NCI-H1694 (cell line): ENCODE measurements around the gene FOXP2.
A peak's percentile ranks its signal among the peaks of the same experiment; 100 is the strongest.

Experiments used
- DNase-seq: peaks from one replicate; lab custom pipeline; 2025; lab: John Stamatoyannopoulos, UW

The FOXP2 gene

DNA sequence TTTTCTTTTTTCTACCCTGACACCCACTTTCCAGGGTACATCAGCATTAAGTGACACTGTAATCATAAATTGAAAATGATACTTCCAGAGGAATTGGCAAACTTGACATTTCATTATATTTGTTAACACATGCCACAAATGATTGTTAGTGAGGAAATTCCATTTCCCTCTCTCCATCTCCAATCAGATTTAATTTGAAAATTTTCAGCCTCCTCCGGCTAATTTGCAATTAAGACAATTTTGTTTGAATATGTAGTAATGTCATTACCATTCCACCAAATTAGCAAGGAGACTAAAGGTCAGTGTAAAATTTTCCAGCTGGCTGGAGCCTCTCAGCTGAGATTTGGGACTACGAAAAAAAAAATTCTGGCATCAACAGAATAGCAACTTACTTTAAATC is 242.7 kb downstream of the FOXP2 start:
- no peak for DNase-seq

DNA sequence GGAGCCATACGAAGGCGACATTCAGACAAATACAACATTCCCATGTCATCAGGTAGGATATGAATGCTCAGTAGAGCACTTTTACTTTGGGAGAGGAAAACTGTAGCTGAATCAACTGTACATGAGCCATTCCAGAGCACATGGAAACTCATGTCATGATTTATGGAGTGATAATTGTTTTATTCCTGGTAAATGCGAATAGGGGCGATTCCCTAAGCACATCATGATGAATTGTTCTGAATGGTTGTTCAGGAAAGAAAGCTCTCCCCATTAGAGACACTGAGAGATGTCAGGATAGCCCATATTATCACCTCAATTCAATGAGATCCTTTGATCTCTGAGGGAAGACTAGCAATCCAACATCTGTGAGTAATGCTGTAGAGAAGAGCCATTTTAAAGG is 243.6 kb downstream of the FOXP2 start:
- DNase-seq, result no peak

DNA sequence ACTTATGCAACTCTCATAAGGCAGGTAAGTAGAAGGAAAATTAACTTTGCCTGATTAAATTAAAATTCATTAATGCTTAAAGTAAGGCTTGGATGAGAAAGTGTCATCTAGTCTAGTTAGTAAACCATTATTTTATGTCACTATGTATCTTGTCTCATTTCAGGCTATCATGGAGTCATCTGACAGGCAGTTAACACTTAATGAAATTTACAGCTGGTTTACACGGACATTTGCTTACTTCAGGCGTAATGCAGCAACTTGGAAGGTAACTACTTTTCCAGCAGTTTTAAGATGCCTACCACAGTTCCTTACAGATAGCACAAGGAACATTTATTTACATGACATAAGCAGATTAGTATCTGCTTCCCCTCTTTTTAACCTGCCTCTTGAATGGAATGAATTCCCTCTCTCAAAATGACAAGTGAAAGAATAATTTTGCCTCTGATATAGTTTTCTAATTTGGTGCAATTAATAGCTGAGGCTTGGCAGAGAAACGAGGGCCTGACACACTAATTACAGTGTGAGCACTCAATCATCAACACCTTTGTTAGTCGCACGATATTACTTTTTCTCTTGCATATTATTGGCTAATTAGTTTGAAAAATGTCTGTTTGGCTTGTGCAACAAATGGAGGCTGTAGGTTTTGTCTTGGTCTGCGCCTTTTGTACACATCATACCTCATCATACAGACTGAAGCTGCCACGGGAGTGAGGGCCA is 245.0 kb downstream of the FOXP2 start:
- DNase-seq, result peak; percentile 44

DNA sequence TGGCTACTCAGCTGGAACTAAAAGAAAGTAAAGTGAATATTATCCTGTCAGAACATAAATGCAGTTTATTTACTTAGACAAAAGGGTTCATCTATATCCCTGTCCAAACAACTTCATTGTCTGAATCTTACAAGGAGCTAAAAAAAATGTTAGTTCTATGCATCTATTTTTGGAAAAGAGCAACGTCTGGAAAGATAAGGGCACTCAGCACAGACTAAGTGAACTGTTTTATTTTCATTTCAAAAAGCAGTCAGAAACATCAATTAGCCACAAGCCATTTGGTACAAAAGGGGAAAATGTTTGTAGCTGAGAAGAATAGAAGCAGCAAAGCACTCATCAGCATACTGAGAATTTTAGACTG is 245.5 kb downstream of the FOXP2 start:
- no peak for DNase-seq

DNA sequence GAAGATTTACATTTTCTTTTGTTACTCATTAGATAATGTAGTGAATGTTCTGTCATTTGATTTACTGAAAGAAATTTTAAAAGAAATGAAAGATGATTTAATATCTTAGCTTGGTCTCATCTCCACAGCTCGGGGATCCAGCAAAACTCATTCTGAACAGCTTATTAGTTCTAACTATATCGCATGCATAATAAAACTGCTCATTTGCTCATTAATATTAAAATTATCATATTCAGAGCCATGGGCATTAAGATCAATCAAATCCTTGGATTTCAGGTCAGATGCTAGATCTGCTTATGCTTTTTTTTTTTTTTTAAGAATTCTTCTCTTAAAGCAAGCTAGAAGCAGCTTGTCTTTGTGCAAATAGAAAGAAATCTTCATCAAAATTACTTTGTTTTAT is 246.1 kb downstream of the FOXP2 start:
- DNase-seq, result no peak

DNA sequence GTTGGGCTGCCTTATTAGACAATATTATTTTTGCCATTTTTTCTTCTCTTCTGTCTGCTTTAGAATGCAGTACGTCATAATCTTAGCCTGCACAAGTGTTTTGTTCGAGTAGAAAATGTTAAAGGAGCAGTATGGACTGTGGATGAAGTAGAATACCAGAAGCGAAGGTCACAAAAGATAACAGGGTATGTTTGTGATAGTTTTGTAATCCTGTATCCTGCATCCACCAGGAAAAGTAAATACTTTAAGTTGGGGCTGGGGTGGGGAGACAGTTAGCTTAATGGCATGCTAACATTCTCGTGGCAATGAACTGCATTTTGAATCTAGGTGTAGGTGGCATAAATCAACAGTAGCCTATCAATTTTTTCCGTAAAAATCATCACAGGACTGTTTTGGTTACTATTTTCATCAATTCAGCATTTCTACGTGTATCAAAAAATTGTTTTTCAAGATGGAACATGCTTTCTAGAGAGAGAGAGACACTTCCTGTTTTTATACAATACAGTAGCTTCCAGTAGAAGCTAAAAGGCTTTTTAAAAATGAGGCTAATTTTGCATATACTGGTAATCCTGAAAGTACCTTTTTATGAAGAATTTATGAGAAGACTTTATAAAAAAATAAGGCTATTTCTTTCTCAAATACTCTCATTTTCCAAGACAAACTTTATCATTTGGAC is 247.5 kb downstream of the FOXP2 start:
- DNase-seq, result no peak

DNA sequence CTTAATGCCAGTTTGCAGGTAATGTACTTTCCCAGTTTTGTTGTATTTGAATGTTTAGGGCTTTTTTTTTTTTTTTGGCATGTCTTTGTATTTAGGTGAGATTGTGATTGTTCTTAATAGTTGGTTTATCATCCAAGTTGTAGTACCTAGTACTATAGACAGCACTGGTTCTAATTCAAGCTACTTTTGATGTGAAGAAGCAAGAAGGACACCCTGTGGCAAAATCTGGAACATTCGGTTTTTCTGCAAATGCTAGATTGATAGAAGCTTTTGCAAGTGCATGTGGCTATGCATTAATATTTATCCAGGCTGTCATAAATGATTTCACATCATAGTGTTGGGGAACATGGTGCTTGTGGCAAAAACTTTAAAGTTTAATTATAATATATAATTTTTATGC is 248.9 kb downstream of the FOXP2 start:
- DNase-seq, result peak; percentile 69

DNA sequence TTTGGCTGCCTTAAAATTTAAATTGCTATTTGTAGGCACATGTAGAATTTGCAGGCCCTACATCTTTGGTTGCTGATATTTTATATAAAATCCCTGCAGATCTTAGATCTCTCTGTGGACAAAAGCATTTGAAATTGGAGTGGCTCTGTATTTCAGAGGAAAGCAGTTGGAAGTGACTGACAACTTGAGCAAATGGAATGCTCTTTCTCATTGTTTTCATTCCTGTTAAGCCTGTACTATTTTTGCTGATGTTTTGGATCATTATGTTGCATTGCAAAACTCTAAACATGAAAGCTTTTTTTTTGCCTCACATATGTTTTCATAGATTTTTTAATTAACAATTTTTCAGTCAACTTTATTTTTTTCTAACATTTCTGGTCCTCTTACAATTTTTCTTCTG is 256.1 kb downstream of the FOXP2 start:
- DNase-seq, result no peak

DNA sequence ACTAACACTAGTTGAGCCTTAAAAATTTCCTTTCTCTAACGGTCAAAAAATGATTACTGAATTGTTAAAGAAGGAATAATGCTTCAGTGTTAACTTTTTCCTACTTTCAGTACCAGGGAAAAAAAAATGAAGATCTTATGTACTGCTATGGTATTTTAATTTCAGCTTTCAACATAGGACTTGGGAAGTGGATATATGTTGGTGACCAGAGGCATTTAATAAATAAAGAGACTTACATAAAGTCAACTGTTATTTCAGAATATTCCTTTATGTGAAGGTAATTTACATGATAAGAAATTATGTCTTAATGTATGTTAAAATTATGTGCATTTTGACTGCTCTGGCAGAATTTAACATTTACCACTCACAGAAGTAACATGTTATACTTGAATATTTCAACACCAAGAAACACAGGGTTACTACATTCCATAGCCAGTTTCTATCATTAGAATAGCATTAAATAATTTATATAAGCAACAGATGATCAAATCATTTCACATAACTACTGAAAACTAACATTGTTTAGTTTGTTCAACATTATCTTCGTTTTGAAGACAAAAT is 257.0 kb downstream of the FOXP2 start:
- DNase-seq, result no peak

DNA sequence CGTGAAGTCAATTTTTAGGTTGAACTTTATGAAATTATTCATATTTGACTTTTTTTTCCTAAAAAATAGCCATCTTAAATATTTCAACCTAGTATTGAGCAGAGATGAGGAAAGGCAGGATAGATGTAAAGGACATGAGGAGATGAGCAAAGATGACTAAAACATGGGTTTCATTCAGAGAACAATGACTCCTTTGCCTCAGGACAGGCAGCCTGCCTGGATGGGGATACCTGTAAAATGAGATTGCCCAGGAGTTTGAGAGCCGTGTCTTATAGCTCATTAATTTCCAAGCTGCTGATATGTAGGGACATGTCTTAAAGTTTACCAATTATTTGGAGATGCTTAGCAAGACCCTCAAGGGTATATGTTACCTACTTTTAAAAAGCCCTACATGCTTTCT is 263.5 kb downstream of the FOXP2 start:
- no peak for DNase-seq

DNA sequence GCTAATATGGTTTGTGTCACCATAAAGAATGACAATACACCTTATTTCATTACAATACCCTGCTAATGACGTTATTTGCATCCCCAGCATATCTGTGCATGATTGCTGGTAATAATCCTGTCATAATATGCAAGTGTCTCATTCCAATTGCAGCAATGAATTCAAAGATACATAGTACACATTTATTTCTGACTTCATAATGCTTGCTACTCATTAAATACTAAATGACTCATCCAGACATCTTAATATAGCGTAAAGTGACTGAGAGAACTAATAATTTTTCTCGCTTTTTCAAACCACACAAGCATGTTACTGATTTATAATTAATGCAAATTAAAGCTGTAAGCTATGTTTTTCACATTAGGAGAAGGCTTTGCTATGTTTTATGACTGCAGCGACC is 272.6 kb downstream of the FOXP2 start:
- DNase-seq, result no peak

DNA sequence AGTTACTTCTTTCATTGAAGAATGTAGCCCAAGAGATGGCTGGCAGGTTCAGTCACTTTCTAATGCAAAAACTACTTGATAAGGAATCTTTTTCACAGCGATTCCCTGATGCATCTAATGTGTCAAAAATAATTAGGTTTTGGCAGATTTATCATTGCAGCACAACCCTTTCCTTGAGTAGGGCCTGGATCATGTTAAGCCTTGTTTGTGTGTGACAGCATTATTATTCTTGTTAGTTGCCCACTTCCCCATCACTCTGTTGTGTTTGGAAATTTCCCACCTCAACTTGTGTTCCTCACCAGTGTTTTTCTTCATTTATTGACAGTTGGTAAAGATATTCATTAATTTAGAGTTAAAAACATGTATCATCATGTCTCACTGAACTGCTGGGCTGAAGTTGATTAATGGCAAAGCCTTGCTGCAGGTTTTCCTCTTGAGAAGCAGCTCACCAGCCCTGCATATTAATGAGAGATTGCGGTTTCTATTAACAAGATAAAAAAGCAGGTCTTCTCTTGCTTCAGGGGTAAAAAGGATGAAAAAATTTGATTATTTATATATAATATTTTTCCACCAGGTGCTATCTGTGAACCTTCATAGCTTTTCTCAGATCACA is 273.9 kb downstream of the FOXP2 start:
- peak; percentile 60 for DNase-seq

DNA sequence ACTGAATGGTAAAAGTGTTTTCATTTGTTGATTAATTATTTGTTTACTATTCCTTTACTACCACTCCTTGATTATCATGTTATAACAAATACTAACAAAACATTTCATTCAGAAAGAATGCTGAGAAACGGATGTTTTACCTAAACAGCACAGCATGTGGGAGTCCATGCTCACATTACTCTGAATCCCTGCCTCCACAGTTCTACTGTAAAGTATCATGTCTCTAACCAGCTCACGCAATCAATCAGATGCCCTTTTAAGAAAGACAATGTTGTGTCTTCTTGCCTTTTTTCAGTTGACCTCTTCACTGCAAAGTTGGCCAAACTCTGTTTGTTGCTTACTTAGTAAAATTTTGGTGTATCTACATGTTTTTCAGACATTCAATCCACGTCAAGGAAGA is 274.8 kb downstream of the FOXP2 start:
- no peak for DNase-seq

DNA sequence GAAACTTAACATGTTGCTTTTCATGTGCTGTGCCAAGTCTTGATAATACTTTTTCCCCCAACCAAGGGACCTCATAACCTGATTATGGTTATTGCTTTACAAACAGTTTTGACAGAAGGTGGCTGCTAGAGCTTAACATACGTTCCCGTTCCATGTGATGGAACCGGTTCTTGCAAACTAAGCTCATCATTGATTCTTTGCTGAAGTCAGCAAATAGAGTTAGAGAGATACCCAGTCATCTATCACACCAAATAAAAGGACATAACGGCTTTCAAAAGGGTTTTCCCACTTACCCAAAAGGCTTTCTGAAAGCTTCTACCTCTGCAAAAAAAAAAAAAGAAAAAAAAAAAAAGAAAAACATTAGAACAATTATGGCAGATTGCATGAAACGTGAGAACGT is 277.0 kb downstream of the FOXP2 start:
- DNase-seq, result peak; percentile 29

DNA sequence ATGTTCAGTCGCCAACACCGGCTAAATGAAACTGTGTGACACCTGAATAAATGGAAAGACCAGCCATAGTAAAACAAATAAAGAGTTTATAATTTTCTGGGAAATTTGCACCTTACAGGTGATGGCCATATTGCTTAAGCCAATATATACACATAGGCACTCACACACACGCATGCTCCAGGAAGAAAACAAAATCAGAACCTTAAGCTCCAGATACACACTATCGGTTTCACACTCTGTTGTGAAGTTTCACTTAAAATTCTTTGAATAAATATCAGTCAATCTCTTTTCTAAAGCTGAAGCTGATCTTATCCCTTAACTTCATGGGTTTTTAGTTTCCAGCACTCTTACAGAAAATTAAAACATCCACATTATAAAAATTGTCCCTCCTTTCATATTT is 280.6 kb downstream of the FOXP2 start:
- DNase-seq, result no peak

DNA sequence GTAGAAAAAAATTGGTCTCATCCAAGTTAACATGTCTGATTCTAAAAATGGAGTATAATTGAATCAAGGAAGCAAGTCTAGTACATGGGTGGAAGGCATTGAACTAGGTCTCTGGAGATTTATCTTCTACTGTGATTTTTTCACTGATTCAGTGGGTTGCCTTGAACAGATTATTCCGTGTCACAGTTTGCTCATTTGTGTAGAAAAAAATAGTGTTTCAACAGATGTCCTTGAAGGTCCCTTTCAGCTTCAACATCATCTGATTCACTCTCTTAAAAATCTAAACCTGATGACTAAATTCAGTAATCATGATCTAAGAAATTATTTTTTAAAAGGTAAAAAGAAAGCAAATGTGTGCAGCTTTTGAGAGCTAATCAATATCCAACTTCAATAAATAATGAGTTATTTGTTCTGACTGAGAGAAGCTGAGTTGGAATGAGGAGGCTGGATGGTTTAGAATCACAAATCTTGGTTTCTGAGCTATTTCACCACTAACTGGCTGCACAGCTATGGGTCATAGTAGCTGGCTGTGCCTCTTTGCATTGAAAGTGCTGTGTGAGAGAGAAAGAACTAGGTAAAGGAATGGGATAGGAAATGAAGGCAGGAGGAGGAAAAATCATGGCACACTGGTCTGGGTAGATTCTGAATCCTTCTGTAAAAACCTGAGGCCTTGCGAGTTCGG is 285.8 kb downstream of the FOXP2 start:
- no peak for DNase-seq

DNA sequence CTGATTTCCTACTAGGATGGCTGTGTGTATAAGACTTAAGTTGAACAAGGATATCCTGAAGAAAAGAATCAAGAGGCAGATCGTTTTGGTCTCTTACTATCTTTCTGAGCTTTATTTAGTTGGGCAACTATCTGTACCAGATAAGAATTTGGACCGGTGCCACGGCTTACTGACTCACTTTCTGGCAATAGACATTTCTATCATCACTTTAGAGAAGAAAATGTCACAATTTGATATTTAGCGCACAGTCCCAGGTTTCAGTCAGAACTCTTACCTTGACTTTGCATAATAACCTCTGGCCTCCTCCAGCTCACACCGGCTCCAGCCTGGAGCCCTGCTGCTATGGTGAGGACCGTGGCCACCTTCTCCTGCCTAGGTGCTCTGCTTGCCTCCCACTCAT is 289.1 kb downstream of the FOXP2 start:
- DNase-seq, result no peak

DNA sequence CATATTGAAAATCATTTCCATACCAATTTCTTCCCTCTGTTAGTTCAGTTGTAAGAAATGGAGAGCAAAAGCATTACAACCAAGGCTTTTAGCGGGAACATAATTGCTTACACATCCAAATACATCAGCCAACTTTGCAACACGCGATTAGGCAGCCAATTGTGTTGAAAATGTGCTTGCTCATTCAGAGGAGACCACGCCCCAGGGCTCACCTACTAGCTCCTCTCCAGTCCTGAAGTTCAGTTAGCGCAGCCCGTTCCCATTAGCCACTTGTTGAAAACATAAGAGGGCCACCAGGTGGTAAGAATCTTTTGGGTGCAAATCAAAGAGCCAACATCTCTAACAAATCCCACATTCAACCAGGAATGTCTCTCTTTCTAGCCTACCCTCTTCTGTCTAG is 294.0 kb downstream of the FOXP2 start:
- DNase-seq, result no peak

DNA sequence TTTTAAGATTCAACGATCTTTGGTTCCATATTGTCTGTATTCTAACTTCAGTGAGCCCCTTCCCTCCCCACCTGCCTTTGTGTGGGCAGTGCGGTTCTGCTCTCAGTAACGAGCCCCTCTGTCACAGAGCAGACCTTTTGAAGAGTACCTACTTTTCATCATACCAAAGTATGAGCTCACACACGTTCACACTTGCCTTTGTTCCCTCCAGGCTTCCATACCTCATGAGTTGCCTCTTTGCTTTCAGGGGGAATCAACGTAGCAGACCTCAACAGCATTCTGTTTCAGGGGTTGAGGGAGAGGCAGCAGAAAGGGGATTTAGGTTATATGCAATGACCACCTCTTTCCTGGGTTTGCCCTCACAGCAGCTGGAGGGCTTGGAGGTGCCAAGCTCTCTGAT is 295.9 kb downstream of the FOXP2 start:
- no peak for DNase-seq

DNA sequence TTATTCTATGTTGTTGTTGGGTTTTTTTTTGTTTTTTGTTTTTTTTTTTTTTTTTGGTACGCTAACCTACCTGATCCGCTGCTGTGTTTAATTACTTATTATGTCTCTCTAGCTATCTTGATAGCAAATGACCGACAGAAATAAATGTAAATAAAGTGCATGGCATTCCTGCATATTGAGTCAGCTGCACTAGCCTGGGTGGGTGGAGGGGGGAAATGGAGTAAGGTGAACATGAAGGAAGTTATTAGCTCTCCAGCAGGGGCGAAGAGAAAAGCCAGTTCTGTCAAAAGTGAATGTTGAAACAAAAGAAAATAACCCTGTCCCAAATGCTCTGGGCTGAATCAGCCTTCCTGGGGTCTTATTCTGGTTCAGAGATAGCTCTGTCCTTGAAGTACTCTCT is 296.6 kb downstream of the FOXP2 start:
- DNase-seq, result no peak

DNA sequence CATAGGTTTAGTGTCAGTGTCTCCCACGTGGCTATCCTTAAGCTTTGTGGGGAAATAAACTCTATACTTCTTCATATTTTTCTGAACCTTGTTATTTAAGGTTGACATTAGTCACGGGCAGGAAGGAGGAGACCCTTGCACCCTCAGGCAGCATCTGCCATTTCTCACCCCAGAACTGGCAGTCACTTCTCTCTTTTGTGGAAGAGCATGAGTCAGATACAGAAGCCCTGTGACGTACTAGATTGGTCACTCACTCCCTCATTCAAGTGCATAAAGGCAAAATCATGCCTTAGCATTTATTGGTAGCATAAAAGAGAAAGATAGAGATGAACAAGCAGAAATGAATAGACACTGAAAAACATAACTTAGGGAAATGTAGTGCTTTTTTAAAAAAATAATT is 301.3 kb downstream of the FOXP2 start:
- DNase-seq, result no peak

DNA sequence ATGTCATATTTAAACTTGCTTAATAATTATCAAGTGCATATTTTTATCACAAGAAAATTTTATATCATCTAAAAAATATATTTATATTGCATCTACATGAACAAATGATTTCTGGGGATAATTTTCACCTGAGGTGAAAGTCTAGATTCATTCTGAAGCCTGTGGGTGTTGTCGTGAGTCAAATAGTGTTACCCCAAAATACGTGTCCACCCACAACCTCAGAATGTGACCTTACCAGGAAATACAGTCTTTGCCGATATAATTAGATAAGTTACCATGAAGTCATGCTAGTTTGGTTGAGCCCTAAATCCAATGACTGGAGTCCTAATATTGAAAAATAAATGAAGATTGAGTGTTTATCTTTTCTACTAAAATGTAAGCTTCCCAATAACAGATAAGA is 304.2 kb downstream of the FOXP2 start:
- no peak for DNase-seq

DNA sequence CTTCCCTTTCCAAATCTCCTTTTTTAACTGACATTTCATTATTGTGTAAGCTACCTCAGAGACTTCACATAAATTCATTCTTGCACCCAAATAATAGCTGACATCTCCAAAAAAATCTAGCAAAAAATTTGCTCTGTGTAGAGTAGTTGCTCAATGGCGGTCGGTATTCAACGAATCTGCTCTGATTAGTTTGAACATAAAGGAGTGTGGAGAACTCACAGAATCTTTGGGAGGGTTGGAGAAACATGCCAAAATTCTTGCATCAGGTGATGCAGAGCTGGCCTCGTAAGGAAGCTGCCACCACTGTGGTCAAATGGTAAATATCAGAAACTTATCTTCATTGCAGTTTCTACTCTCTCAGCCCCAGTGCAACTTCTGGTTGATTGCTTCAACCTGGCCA is 306.1 kb downstream of the FOXP2 start:
- no peak for DNase-seq
